Mucosa of descending colon (tissue), 3 donors: ENCODE results near the gene URB2. TPM values are rescaled to one million over a fixed set of nuclear protein-coding genes. Genes with fewer than 3 reads are reported as not detected.
A peak's percentile ranks its signal among the peaks of the same experiment; 100 is the strongest.

Experiments
- ATAC-seq: fragments of 200-7000 bp; cut with Tn5 transposase; one replicate; pipeline ENCODE4 v1.9.1; 2020; ENCODE audit warnings: mild to moderate bottlenecking, moderate library complexity
- DNase-seq, 3 donors: peaks; one replicate each; pipeline ENCODE4 v3.0.0-alpha.2; 2020
- H3K36me3 ChIP-seq: fragments of 200-600 bp; one replicate; pipeline ENCODE4 v1.8.0; 2021; ENCODE audit warnings: low read depth, mild to moderate bottlenecking
- H3K4me1 ChIP-seq: fragments of 200-600 bp; one replicate; pipeline ENCODE4 v1.8.0; 2021; ENCODE audit warnings: low read depth, mild to moderate bottlenecking
- H3K4me3 ChIP-seq: fragments of 200-600 bp; one replicate; pipeline ENCODE4 v1.8.0; 2021; ENCODE audit warnings: mild to moderate bottlenecking
- H3K9me3 ChIP-seq: fragments of 200-600 bp; one replicate; pipeline ENCODE4 v1.8.0; 2021; ENCODE audit warnings: mild to moderate bottlenecking
- CTCF ChIP-seq: fragments of 200-600 bp; IDR thresholded peaks from one replicate; pipeline ENCODE4 v1.8.0; 2022; ENCODE audit warnings: antibody characterized with exemption, mild to moderate bottlenecking
- intact Hi-C, 2 donors: fragments of 100-400 bp; cut with DNase I in 1 of 2; cut with micrococcal nuclease in 1 of 2; formaldehyde crosslinking; loops; one replicate each; pipeline versions ENCODE4 v1.11.0 to v1.11.1; 2022; cut with DNase I, micrococcal nuclease
- total RNA-seq, 3 donors: library from RNA; stranded (reverse); fragmentation: NEBNext Ultra II Directional in 2 of 3; extraction: Animal tissue kit (Norgen Biotek cat#: 25700) in 2 of 3; gene quantifications; one replicate each; pipeline versions ENCODE4 v1.2.1 to v1.2.4, GENCODE V29; 2021 to 2023
- donor health status: DM: no; HTN: no; CAD: no; lungs with moderate emphysema.
- donor health status: DM: no; HTN: no; CAD: no.
- donor health status: DM: no; HTN: yes; CAD: no.

URB2 gene
- total RNA-seq, 3 donors from 2014 or later: 5.5 to 8.3 (median 6.7) TPM

GRCh38 chr1:229636042-229636441 lies 10.0 kb downstream of the URB2 start:
- no peak for DNase-seq
- intact Hi-C loops: no loop called here
- Histone ChIP-seq H3K4me3 (no peak overlapping the region), H3K36me3 (no peaks in the 10 kb centered on the region), H3K4me1 (no peaks in the 10 kb centered on the region), H3K9me3 (no peaks in the 10 kb centered on the region)
- TF ChIP-seq CTCF: no peak
- ATAC-seq: no peak

GRCh38 chr1:229637746-229638145 lies 11.7 kb downstream of the URB2 start:
- Histone ChIP-seq H3K4me1 (no peaks in the 10 kb centered on the region), H3K36me3 (no peaks in the 10 kb centered on the region), H3K9me3 (no peaks in the 10 kb centered on the region), H3K4me3 (no peak overlapping the region)
- intact Hi-C loops: no loop called here
- ATAC-seq: no peak
- no peak for TF ChIP-seq CTCF
- DNase-seq: no peak

- DNase-seq (peak; percentile 56 to 64 (median 61)), ATAC-seq (peak; percentile 81)
- H3K36me3 ChIP-seq: no peaks in the 10 kb centered on the region
- no peak for TF ChIP-seq CTCF
- H3K9me3 ChIP-seq: no peaks in the 10 kb centered on the region
- intact Hi-C loops: no loop called here
- H3K4me1 ChIP-seq: no peaks in the 10 kb centered on the region
- no peak overlapping the region for H3K4me3 ChIP-seq
Observed at GRCh38 chr1:229640455-229640854, 14.4 kb downstream of the URB2 start.

GRCh38 chr1:229641306-229641705 lies 15.3 kb downstream of the URB2 start:
- H3K9me3 ChIP-seq: no peaks in the 10 kb centered on the region
- DNase-seq (no peak), ATAC-seq (no peak)
- intact Hi-C loops: no loop called here
- TF ChIP-seq CTCF: no peak
- H3K4me1 ChIP-seq: no peaks in the 10 kb centered on the region
- no peak overlapping the region for H3K4me3 ChIP-seq
- H3K36me3 ChIP-seq: no peaks in the 10 kb centered on the region

GRCh38 chr1:229642376-229642775 lies 16.3 kb downstream of the URB2 start:
- H3K4me3 ChIP-seq: no peak overlapping the region
- no peak for TF ChIP-seq CTCF
- DNase-seq (no peak), ATAC-seq (no peak)
- intact Hi-C loops: no loop called here
- no peaks in the 10 kb centered on the region for H3K4me1 ChIP-seq
- H3K36me3 ChIP-seq: no peaks in the 10 kb centered on the region
- no peaks in the 10 kb centered on the region for H3K9me3 ChIP-seq

- Histone ChIP-seq H3K9me3 (no peaks in the 10 kb centered on the region), H3K4me1 (no peaks in the 10 kb centered on the region), H3K36me3 (no peaks in the 10 kb centered on the region), H3K4me3 (no peak overlapping the region)
- no peak for ATAC-seq
- no peak for TF ChIP-seq CTCF
- intact Hi-C loops: no loop called here
- no peak for DNase-seq
Observed at GRCh38 chr1:229642970-229643369, 16.9 kb downstream of the URB2 start.
